OCI-LY3 (cell line): Measurements from ENCODE around the gene PAQR9.

Experiments used
- EZH2phosphoT487 ChIP-seq: fragments of 200-600 bp; shearing (Covaris generic); IDR thresholded peaks from 2 replicates; pipeline ENCODE4 v1.6.1; 2018; ENCODE audit warnings: antibody characterized with exemption, mixed run types, low read depth
- TF ChIP-seq, protein P1 (sequence below): fragments of 200-600, 300-600 bp; sonication (generic); IDR thresholded peaks from 2 replicates; pipeline ENCODE4 v1.5.1; 2014; ENCODE audit warnings: antibody characterized with exemption, low read length, low read depth

DNA sequence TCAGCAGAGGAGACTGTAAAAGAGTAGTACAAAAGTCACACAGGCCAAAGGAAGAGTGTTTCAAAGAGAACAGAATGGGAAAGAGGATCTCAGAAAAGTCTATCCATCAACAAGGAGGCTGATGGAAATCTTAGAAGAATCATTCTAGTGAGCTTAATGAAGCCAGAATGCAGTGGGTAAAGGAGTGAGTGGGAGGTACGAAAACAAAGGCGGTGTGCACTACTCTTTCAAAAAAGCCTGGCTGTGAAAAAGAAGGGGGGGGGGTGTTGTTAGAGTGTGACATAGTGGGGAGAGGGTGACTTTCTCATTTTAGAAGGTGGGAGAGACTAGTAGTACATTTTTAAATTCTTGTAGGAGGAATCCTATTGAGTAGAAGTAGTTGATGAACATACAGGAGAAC lies 11.7 kb downstream of the PAQR9 start:
- TF ChIP-seq, protein P1, sequence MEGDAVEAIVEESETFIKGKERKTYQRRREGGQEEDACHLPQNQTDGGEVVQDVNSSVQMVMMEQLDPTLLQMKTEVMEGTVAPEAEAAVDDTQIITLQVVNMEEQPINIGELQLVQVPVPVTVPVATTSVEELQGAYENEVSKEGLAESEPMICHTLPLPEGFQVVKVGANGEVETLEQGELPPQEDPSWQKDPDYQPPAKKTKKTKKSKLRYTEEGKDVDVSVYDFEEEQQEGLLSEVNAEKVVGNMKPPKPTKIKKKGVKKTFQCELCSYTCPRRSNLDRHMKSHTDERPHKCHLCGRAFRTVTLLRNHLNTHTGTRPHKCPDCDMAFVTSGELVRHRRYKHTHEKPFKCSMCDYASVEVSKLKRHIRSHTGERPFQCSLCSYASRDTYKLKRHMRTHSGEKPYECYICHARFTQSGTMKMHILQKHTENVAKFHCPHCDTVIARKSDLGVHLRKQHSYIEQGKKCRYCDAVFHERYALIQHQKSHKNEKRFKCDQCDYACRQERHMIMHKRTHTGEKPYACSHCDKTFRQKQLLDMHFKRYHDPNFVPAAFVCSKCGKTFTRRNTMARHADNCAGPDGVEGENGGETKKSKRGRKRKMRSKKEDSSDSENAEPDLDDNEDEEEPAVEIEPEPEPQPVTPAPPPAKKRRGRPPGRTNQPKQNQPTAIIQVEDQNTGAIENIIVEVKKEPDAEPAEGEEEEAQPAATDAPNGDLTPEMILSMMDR = no peak
- no peak for TF ChIP-seq EZH2phosphoT487
